NCI-H345 (cell line): ENCODE results near the gene LIN7B.

Experiments used
- DNase-seq: peaks from one replicate; lab custom pipeline; 2025; lab: John Stamatoyannopoulos, UW

Gene LIN7B

GRCh38 chr19:49113762-49114629, at the start of gene LIN7B:
Gene LIN7B (plus strand): TSS chr19:49114370. CDS start chr19:49114405, 35 bp downstream.
- peak; percentile 61 for DNase-seq

- DNase-seq = no peak
Observed at GRCh38 chr19:49064768-49065611, 49.2 kb upstream of the LIN7B start, which contains the start of gene NTF4. Gene NTF4 (minus strand): TSS chr19:49064818. CDS start chr19:49061997, 2,821 bp downstream.

GRCh38 chr19:49065905-49066512, 48.2 kb upstream of the LIN7B start:
- DNase-seq = no peak

- DNase-seq = no peak
Observed at GRCh38 chr19:49067554-49067953, 46.6 kb upstream of the LIN7B start.

- DNase-seq = no peak
Observed at GRCh38 chr19:49069026-49069425, 45.1 kb upstream of the LIN7B start.

GRCh38 chr19:49070416-49070815, 43.8 kb upstream of the LIN7B start:
- no peak for DNase-seq

- no peak for DNase-seq
Observed at GRCh38 chr19:49071860-49072547, 42.2 kb upstream of the LIN7B start.

- no peak for DNase-seq
Observed at GRCh38 chr19:49073514-49074378, 40.4 kb upstream of the LIN7B start.

GRCh38 chr19:49074869-49075268, 39.3 kb upstream of the LIN7B start:
- peak; percentile 7 for DNase-seq

- no peak for DNase-seq
Observed at GRCh38 chr19:49080392-49080791, 33.8 kb upstream of the LIN7B start.

GRCh38 chr19:49081273-49081672, 32.9 kb upstream of the LIN7B start:
- DNase-seq = no peak

GRCh38 chr19:49084206-49085019, 29.8 kb upstream of the LIN7B start:
- no peak for DNase-seq

- DNase-seq = peak; percentile 98
Observed at GRCh38 chr19:49085020-49085867, 28.9 kb upstream of the LIN7B start, which contains the start of gene SNRNP70. Gene SNRNP70 (plus strand): TSS chr19:49085451. CDS start chr19:49086415, 964 bp downstream.

- DNase-seq = no peak
Observed at GRCh38 chr19:49085868-49086232, 28.3 kb upstream of the LIN7B start.

GRCh38 chr19:49086296-49086695, 27.9 kb upstream of the LIN7B start:
- no peak for DNase-seq

- DNase-seq = no peak
Observed at GRCh38 chr19:49091391-49092038, 22.7 kb upstream of the LIN7B start.

- no peak for DNase-seq
Observed at GRCh38 chr19:49092686-49093085, 21.5 kb upstream of the LIN7B start.
